ENCODE data around the gene ZFP36L2.
"Not testable (repeated sequence)": the region's sequence is repeated elsewhere in the genome, so short reads cannot be mapped to it uniquely, and the experiment has no call there.

Gene ZFP36L2

GRCh38 chr2:43206602-43207001 is 19.8 kb downstream of the ZFP36L2 start:
- DNase-seq: no peak

- DNase-seq: no peak
These were observed 23.0 kb downstream of the ZFP36L2 start for GRCh38 chr2:43203373-43203772.

- no peak for DNase-seq
These were observed 24.1 kb downstream of the ZFP36L2 start for GRCh38 chr2:43202289-43202688.

DNA sequence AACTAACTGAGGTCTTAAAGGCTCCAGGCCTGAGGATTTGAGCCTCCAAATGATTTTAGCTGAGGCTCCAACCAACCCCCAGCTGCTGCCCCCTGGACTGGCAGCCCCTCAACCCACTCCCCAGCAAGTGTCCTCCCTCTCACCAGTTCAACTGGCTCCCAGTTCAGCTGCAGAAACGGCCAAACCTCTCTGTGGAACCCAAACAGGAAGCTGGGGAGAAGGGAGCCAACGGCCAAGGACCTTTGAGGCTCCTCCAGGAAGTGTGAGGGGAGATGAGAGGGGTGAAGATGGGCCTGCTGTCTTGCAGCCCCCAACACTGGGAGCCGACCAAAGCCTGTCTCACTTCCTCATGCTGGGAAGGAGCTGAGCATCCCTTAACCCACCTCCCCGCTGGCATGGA is 24.9 kb downstream of the ZFP36L2 start:
- no peak for DNase-seq

GRCh38 chr2:43201016-43201415 is 25.4 kb downstream of the ZFP36L2 start:
- no peak for DNase-seq

- no peak for DNase-seq
These were observed 26.6 kb downstream of the ZFP36L2 start for GRCh38 chr2:43199492-43200488.

GRCh38 chr2:43198263-43198662 is 28.1 kb downstream of the ZFP36L2 start:
- no peak for DNase-seq

- no peak for DNase-seq
These were observed 28.9 kb downstream of the ZFP36L2 start for GRCh38 chr2:43197588-43197896.

DNA sequence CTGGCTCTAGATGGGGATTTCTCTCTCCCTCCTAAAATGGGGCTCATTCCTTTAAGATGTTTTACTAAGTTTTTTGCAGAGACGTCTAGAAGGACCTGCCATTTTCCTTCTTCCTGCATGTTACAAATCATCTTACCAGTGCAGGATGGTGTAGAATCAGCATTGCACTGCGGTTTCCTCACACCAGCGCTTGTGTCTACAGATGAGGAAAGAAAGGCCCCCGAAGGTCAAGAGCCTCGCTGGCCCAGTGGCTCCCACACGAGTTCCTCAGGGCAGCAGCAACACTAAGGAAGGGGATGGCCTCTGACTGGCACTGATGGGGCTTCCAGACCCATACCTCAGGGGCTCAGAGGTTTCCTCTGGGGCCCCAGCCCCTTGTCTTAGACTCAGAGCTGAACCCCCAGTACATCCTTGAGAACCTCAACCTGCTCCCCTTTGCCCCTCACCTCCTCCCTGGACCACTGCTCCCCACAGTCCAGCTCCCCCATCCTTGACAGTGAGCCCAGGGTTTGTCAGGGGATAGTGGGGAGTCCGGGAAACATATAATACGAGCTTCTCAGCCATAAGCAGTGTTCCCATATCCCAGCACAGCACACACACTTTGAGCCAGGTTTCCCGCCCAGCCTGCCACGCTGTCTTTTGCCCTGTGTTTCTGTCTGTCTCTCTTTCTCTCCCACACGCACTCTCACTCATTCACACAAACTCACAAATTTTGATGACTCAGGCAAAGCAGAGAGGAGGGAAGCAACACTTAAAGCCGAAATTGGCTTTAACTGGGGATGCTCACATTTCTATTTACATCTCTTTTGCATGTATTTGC is 29.4 kb downstream of the ZFP36L2 start:
- no peak for DNase-seq

DNA sequence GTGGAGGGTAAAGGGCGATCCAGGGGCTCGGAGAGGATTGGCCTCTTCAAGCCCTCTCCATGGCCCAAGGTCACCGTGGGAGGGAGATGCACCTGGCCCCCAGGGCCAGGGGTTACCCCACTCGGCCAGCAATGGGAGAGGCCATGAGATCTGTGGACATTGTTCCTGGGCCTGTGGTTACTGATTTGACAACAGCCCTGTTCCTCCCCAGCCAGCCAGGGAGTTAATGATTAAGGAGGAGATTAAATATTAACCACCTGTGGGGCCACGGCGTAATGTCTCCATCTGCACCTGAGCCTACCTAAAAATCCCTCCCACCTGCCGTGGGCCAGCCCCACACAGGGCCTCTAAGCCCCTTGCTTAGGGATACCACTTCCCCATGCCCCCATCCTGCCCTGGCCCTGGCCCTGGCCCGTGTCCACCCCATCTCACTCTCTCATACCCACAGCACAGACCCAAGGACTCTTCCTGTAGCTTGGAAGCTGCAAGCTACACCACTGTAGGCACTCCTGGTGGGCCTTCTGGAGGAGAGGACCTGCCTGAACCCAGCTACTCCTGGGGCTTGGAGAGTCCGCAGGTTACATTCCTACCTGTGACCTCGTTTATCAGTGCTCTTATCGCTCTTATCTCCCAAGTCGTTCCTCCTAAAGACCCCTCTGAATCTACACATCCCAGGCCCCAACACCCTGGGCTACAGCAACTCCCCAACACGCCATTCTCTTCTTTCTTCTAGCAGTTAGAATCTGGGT is 32.1 kb downstream of the ZFP36L2 start:
- no peak for DNase-seq

DNA sequence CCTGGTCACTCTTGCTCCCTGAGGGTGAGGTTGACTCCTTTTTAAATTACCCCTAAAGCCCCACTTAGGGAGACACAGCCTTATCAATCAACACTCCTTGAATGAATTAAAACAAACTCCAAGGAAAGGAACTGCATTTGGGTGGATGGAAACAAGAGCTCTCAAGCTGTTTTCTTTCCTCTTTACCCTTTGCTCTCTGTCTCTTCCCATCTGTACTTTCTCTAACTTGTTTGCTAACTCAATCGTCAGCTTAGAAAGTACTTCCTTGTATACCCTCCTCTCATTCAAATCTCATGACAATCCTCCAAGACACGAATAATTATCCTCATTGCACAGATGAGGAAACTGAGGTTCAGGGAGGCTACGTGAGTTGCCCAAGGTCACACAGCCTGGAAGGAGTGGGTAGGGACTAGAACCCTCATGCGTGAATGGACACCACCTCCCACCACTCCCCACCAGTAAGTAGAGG is 32.7 kb downstream of the ZFP36L2 start:
- DNase-seq: no peak

DNA sequence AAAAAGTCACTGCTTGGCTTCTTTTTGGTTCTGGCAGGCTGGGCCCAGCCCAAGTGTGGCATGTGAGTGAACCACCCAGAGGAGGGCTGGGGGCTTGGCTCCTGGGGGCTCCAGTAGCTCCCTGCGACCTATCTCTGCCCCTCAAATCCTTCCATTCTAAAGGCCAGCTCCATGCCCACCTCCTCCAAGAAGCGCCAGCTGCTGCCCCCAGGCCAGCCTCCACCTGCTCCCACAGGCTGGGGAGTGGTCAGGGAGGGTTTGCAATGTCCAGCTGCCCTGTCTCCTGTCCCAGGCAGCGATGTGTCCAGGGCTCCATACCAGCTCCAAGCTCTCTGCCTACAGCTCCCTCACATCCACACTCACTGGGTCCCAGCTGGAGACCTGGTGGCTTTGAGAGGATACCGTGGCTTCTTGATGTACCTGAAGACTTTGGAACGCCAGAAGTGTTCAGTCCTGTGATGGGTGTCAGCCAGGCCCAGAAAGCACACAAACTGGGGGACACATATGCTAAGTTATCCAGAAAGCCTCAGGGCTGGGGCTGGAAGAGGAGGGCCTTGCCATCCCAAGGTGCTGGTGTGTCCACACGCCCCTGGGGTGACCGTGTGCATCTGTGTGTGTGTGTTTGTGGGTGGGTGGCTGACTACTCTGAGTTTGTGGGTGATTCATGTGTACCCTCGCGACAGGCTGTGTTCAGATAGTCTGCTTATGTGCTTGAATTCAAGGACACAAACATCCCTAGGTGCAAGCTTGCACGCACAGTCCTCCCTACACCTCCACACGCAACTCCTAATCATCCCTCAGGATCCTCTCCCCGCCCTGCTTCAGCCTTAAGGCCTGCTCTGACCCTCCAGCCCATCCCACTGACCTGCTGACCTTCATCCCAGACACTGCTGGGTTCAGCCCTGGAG is 33.4 kb downstream of the ZFP36L2 start:
- no peak for DNase-seq

- DNase-seq: no peak
These were observed 34.4 kb downstream of the ZFP36L2 start for GRCh38 chr2:43191947-43192516.

DNA sequence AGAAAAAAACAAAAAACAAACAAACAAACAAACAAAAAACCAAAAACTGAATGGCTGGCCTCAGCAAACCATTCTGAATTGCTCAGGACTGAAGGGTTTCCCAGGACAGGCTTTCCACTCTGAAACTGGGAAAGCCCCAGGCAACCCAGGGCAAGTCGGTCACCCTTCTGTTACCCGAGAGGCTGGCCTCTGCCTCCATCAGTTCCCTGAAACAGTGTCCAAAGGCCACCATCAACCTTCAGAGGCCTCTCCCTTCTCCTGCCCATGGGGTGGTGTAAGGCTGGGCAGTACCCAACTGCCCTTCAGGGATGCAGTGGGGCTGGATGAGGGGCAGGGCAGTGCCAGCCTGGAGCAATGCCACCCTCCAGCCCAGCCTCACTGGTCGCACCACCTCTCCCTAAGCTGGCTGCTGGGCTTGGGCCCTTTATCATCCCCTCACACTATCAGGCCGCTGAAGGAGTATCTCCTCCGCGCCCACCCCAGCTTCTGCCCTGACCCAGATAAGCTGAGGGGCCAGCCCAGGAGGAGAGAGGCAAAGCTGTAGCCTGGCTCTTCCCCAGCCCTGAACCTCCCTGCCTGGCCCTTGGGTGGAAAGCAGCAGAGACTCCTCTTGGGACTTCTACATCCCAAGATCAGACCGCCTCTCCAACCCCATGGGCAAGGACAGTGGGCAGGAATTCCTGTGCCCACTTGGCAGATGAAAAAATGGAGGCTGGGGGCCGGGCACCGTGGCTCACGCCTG is 35.9 kb downstream of the ZFP36L2 start:
- DNase-seq: no peak

- not testable (repeated sequence) for DNase-seq
These were observed 36.5 kb downstream of the ZFP36L2 start for GRCh38 chr2:43189861-43190260.

DNA sequence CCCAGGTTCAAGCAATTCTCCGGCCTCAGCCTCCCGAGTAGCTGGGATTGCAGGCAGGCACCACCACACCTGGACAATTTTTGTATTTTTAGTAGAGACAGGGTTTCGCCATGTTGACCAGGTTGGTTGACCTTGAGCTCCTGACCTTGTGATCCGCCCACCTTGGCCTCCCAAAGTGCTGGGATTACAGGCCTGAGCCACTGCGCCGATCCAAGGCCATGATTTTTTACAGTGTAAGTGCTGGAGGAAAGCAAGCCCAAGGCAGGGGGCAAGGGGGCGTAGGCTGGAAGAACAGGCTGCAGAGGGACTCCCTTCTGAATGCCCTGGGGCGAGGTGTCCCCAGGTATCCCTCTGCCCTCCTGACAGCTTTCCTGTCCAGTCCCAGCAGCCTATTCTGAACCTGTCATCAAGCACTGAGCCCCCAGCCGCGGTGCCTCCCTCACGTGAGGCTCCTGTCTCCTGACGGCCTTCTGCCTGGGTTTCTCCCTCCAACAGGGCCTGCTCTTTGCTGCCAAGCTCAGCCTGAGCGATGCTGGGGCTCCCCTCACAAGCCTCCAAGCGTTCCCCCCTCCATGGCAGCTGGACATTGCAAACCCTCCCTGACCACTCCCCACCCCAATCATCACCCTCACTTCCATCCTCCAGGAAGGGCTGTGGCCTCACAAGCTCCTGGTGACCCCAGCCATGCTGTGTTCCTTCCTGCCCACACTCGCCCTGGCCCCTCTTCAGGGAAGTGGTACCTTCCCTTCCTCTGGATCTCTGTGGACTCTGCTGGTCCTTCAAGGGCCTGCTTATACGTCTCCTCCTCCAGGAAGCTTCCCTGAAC is 37.6 kb downstream of the ZFP36L2 start:
- no peak for DNase-seq

GRCh38 chr2:43186679-43187374 is 39.6 kb downstream of the ZFP36L2 start:
- DNase-seq: no peak

- DNase-seq: no peak
These were observed 40.1 kb downstream of the ZFP36L2 start for GRCh38 chr2:43186321-43186678.

DNA sequence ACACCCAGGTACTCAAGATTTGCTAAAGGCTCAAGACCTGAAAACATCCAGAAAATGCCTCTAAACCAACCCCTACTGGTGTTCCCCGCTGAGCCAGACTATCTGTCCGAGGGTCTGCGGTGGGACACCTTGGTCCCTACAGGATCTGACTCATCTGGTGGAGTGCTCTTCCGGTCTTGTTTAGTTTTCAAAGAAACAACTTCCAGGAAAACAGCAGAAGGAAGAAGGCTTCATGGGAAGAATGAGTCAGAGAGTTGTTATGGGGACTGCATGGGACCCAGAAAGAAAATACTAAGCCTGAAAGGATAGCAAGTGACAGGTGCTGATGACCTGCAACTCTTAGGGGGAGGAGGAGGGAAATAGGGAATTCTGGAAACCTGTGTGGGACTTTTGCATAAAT is 41.3 kb downstream of the ZFP36L2 start:
- DNase-seq: no peak
